Astrocyte (in vitro differentiated cells and primary cell): ENCODE data around the gene ZNF516. TPM values are rescaled to one million over a fixed set of nuclear protein-coding genes. Genes with fewer than 3 reads are reported as not detected.

ENCODE experiments used
- DNase-seq: peaks from one replicate; pipeline ENCODE4 v3.0.0-alpha.2; 2010; ENCODE audit warnings: low read depth
- FAIRE-seq: peaks from 2 replicates; lab custom pipeline; 2011; peaks lifted over from hg19 to GRCh38; lab: Jason Lieb, UNC
- H2AFZ ChIP-seq: 2 replicates; pipeline ENCODE4 v1.6.0; 2012; ENCODE audit warnings: low read depth, low read length, inconsistent platforms
- H3K27ac ChIP-seq: 2 replicates; pipeline ENCODE4 v1.5.1; 2011; ENCODE audit warnings: low read depth, low read length, inconsistent platforms
- H3K27me3 ChIP-seq: 2 replicates; pipeline ENCODE4 v1.6.0; 2011; ENCODE audit warnings: low read length, inconsistent platforms; ENCODE audit not compliant: insufficient read depth
- H3K36me3 ChIP-seq: 2 replicates; pipeline ENCODE4 v1.5.1; 2011; ENCODE audit warnings: low read length, inconsistent platforms; ENCODE audit not compliant: insufficient read depth
- H3K4me1 ChIP-seq: 2 replicates; pipeline ENCODE4 v1.5.1; 2011; ENCODE audit warnings: low read length, inconsistent platforms; ENCODE audit not compliant: insufficient read depth
- H3K4me2 ChIP-seq: 2 replicates; pipeline ENCODE4 v1.6.0; 2012; ENCODE audit warnings: low read length, inconsistent platforms
- H3K4me3 ChIP-seq: 2 replicates; pipeline ENCODE4 v1.5.1; 2011; ENCODE audit warnings: low read depth, mild to moderate bottlenecking, low read length, inconsistent platforms; ENCODE audit not compliant: insufficient read depth
- H3K79me2 ChIP-seq: 2 replicates; pipeline ENCODE4 v1.6.0; 2012; ENCODE audit warnings: mild to moderate bottlenecking, low read length, inconsistent platforms; ENCODE audit not compliant: insufficient read depth
- H3K9ac ChIP-seq: 2 replicates; pipeline ENCODE4 v1.6.0; 2012; ENCODE audit warnings: mild to moderate bottlenecking, low read length, inconsistent platforms
- H3K9me3 ChIP-seq: 2 replicates; pipeline ENCODE4 v1.5.1; 2012; ENCODE audit warnings: low read depth, mild to moderate bottlenecking, low read length, inconsistent platforms; ENCODE audit not compliant: insufficient read depth
- H4K20me1 ChIP-seq: 2 replicates; pipeline ENCODE4 v1.6.0; 2012; ENCODE audit warnings: low read length, inconsistent platforms; ENCODE audit not compliant: insufficient read depth
- H3K27ac Mint-ChIP-seq: one replicate; pipeline ENCODE4 v1.8.0; 2021; ENCODE audit warnings: mild to moderate bottlenecking, mixed read lengths; ENCODE audit not compliant: unreplicated experiment
- H3K27me3 Mint-ChIP-seq: one replicate; pipeline ENCODE4 v1.8.0; 2021; ENCODE audit warnings: low read depth, mixed read lengths; ENCODE audit not compliant: unreplicated experiment
- H3K36me3 Mint-ChIP-seq: one replicate; pipeline ENCODE4 v1.8.0; 2021; ENCODE audit warnings: low read depth, mixed read lengths; ENCODE audit not compliant: unreplicated experiment
- H3K4me1 Mint-ChIP-seq: one replicate; pipeline ENCODE4 v1.8.0; 2021; ENCODE audit warnings: low read depth, mixed read lengths; ENCODE audit not compliant: unreplicated experiment
- H3K4me3 Mint-ChIP-seq: one replicate; pipeline ENCODE4 v1.8.0; 2021; ENCODE audit warnings: mild to moderate bottlenecking, moderate library complexity, mixed read lengths; ENCODE audit not compliant: unreplicated experiment
- H3K9me3 Mint-ChIP-seq: one replicate; pipeline ENCODE4 v1.8.0; 2021; ENCODE audit warnings: mild to moderate bottlenecking, mixed read lengths; ENCODE audit not compliant: unreplicated experiment
- EZH2 ChIP-seq: IDR thresholded peaks from 2 replicates; pipeline ENCODE4 v1.6.1; 2012; ENCODE audit warnings: mild to moderate bottlenecking, low read length, inconsistent platforms; ENCODE audit not compliant: insufficient read depth
- total RNA-seq: library from RNA; stranded (reverse); gene quantifications from 2 replicates; pipeline ENCODE4 v1.2.1, GENCODE V29; 2021
- TF ChIP-seq, protein P1 (sequence below): IDR thresholded peaks from 2 replicates; pipeline ENCODE4 v1.5.1; 2011; ENCODE audit warnings: low read depth, mild to moderate bottlenecking, inconsistent platforms, low read length, moderate library complexity; ENCODE audit not compliant: insufficient read depth

ZNF516 gene
- total RNA-seq, 1 donor from 2014 or later = 59.8 TPM

DNA sequence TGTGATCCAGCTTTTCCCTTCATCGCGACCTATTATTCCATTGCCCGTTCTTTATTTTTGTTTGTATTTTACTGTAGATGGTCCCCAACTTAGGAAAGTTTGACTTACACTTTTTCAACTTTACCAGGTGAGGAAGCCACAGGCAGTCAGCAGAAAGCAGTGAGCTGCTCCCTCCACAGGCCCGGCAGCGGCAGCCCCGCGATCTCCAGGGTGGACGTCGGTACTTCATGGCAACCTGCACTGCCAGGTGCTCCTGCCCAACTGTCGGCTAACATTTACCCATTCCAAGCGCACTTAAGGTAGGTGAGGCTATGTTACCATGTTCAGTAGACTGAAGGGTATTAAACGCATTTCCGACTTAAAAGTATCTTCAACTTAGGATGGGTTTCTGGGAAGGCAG lies 12.8 kb downstream of the ZNF516 start:
- FAIRE-seq (no peak), DNase-seq (no peak)
- H3K9ac ChIP-seq = no peak overlapping the region
- peaks cover 5% of the 10 kb centered on the region for H3K4me1 ChIP-seq
- peaks cover 53% of the 10 kb centered on the region for H4K20me1 ChIP-seq
- Mint-ChIP-seq H3K4me3 (no peak overlapping the region), H3K4me1 (peaks cover 23% of the 10 kb centered on the region), H3K36me3 (peaks cover 5% of the 10 kb centered on the region), H3K9me3 (no peaks in the 10 kb centered on the region), H3K27me3 (no peaks in the 10 kb centered on the region), H3K27ac (no peak overlapping the region)
- H3K36me3 ChIP-seq = no peaks in the 10 kb centered on the region
- TF ChIP-seq EZH2 = no peak
- TF ChIP-seq, protein P1, sequence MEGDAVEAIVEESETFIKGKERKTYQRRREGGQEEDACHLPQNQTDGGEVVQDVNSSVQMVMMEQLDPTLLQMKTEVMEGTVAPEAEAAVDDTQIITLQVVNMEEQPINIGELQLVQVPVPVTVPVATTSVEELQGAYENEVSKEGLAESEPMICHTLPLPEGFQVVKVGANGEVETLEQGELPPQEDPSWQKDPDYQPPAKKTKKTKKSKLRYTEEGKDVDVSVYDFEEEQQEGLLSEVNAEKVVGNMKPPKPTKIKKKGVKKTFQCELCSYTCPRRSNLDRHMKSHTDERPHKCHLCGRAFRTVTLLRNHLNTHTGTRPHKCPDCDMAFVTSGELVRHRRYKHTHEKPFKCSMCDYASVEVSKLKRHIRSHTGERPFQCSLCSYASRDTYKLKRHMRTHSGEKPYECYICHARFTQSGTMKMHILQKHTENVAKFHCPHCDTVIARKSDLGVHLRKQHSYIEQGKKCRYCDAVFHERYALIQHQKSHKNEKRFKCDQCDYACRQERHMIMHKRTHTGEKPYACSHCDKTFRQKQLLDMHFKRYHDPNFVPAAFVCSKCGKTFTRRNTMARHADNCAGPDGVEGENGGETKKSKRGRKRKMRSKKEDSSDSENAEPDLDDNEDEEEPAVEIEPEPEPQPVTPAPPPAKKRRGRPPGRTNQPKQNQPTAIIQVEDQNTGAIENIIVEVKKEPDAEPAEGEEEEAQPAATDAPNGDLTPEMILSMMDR = no peak
- H3K4me3 ChIP-seq = no peak overlapping the region
- H3K9me3 ChIP-seq = no peaks in the 10 kb centered on the region
- no peak overlapping the region for H2AFZ ChIP-seq
- H3K79me2 ChIP-seq = peaks cover 86% of the 10 kb centered on the region
- H3K27me3 ChIP-seq = no peaks in the 10 kb centered on the region
- H3K27ac ChIP-seq = no peak overlapping the region
- H3K4me2 ChIP-seq = no peak overlapping the region

DNA sequence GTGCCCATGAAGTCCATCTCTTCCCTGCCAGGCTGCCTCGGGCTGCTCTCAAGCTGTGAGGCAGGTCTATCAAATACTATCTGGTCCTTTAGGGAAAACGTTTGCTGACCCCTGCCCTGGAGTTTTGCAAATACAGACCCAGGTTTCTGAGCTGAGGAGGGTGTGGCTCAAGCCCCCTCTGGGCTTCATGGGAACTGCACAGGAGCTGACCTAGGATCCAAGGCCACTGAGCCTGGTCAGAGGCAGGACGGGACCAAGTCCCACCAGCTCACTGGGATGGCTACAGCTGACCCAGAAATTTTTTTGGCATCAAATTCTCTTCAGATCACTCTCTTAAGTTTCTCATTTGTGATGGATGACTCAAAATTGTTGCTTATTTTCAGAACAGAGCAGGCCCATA lies 14.1 kb downstream of the ZNF516 start:
- Histone ChIP-seq H3K36me3 (no peaks in the 10 kb centered on the region), H4K20me1 (peaks cover 45% of the 10 kb centered on the region), H3K9me3 (no peaks in the 10 kb centered on the region), H3K27me3 (no peaks in the 10 kb centered on the region), H3K79me2 (peaks cover 74% of the 10 kb centered on the region), H3K4me1 (peaks cover 16% of the 10 kb centered on the region), H2AFZ (no peak overlapping the region), H3K4me3 (no peak overlapping the region), H3K4me2 (no peak overlapping the region), H3K9ac (no peak overlapping the region), H3K27ac (no peak overlapping the region)
- FAIRE-seq = no peak
- H3K4me3 Mint-ChIP-seq = no peak overlapping the region
- H3K36me3 Mint-ChIP-seq = peaks cover 5% of the 10 kb centered on the region
- H3K4me1 Mint-ChIP-seq = peaks cover 27% of the 10 kb centered on the region
- no peaks in the 10 kb centered on the region for H3K27me3 Mint-ChIP-seq
- no peak overlapping the region for H3K27ac Mint-ChIP-seq
- H3K9me3 Mint-ChIP-seq = no peaks in the 10 kb centered on the region
- DNase-seq = no peak
- TF ChIP-seq, protein P1 = no peak
- no peak for TF ChIP-seq EZH2

DNA sequence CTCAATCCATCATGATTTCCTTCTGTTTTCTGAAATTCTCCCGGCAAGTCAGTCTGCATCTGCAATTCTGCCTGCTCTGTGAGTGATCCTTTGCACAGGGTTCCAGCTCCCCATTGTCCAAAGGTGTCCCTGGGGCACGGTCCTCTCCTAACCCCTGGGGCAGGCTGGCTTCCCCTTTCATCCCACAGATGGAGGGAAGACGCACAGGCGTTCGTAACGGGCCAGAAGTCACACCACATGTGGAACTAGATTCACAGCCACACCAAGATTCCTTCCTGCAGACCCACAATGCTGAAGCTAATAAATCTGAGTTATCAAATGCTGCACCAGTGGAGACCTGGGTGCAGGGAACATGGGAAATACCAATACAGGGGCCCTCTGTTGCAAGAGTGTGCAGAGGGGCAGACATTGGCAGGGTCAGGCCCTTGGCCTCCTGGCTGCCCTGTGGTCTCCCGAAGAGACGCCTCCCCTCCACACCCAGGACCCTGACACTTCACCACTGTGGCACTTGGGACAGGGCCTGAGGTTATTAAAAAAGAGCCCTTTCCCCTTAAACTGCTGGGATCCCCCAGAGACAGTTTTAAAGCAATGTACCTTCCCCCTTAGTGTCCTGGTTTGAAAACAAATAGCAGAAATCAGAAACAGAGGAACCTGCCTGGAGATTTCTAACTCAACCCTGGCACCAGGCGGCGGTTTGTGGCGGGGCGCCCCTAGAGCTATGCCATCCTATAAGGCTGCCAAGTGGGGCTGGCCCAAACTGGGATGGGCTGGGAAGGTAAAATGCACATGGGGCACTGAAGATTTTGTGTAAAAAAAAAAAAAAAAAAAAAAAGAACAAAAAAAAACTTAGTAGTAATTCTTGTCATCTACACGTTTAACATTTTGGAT lies 15.4 kb downstream of the ZNF516 start:
- no peaks in the 10 kb centered on the region for H3K9me3 Mint-ChIP-seq
- no peak overlapping the region for H3K27ac Mint-ChIP-seq
- Histone ChIP-seq H3K9me3 (no peaks in the 10 kb centered on the region), H3K36me3 (no peaks in the 10 kb centered on the region), H3K27me3 (no peaks in the 10 kb centered on the region), H3K4me1 (peaks cover 25% of the 10 kb centered on the region), H3K79me2 (peaks cover 74% of the 10 kb centered on the region), H3K9ac (no peak overlapping the region), H3K27ac (no peak overlapping the region), H3K4me2 (no peak overlapping the region), H2AFZ (no peak overlapping the region), H3K4me3 (no peak overlapping the region), H4K20me1 (peaks cover 37% of the 10 kb centered on the region)
- H3K4me3 Mint-ChIP-seq = no peak overlapping the region
- FAIRE-seq = no peak
- peaks cover 30% of the 10 kb centered on the region for H3K4me1 Mint-ChIP-seq
- DNase-seq = no peak
- peaks cover 5% of the 10 kb centered on the region for H3K36me3 Mint-ChIP-seq
- TF ChIP-seq, protein P1 = no peak
- TF ChIP-seq EZH2 = no peak
- no peaks in the 10 kb centered on the region for H3K27me3 Mint-ChIP-seq
